Stimulated activated CD8-positive, alpha-beta memory T cell treated with anti-CD3 and anti-CD28 coated beads, Interleukin-12 subunit alpha, Interleukin-12 subunit beta, amount 100 ng/mL, for 24 hours (primary cell): ENCODE data around the gene COQ9.
"Not testable (repeated sequence)": the region's sequence is repeated elsewhere in the genome, so short reads cannot be mapped to it uniquely, and the experiment has no call there.

Experiments
- DNase-seq: peaks from one replicate; pipeline ENCODE4 v3.0.0-alpha.2; 2020; ENCODE audit errors: extremely low read depth

The COQ9 gene

GRCh38 chr16:57485091-57485915 is 38.0 kb downstream of the COQ9 start:
- DNase-seq: no peak

- DNase-seq: peak; percentile 62
Observed at GRCh38 chr16:57485916-57486857, 38.9 kb downstream of the COQ9 start, which contains the start of gene DOK4. TSS of gene DOK4 (minus strand) at chr16:57486493. CDS start at chr16:57479507, 6,986 bp downstream.

GRCh38 chr16:57486858-57487834 is 39.9 kb downstream of the COQ9 start:
- DNase-seq: no peak

- DNase-seq: no peak
Observed at GRCh38 chr16:57489229-57489628, 42.0 kb downstream of the COQ9 start.

- DNase-seq: no peak
Observed at GRCh38 chr16:57493767-57494166, 46.5 kb downstream of the COQ9 start.

- DNase-seq: no peak
Observed at GRCh38 chr16:57497121-57497520, 49.8 kb downstream of the COQ9 start.

- DNase-seq: no peak
Observed at GRCh38 chr16:57498031-57498430, 50.8 kb downstream of the COQ9 start.

GRCh38 chr16:57499941-57500340 is 52.7 kb downstream of the COQ9 start:
- DNase-seq: not testable (repeated sequence)

GRCh38 chr16:57500578-57501111 is 53.4 kb downstream of the COQ9 start:
- DNase-seq: no peak

GRCh38 chr16:57501492-57501891 is 54.2 kb downstream of the COQ9 start:
- DNase-seq: no peak

- DNase-seq: no peak
Observed at GRCh38 chr16:57502048-57502775, 54.9 kb downstream of the COQ9 start.

GRCh38 chr16:57503366-57503765 is 56.1 kb downstream of the COQ9 start:
- DNase-seq: no peak

- no peak for DNase-seq
Observed at GRCh38 chr16:57504001-57504400, 56.7 kb downstream of the COQ9 start.

GRCh38 chr16:57504491-57504890 is 57.2 kb downstream of the COQ9 start:
- DNase-seq: no peak

GRCh38 chr16:57505169-57505568 is 57.9 kb downstream of the COQ9 start:
- DNase-seq: no peak

GRCh38 chr16:57507136-57508034 is 60.1 kb downstream of the COQ9 start:
- DNase-seq: no peak

- no peak for DNase-seq
Observed at GRCh38 chr16:57508035-57508425, 60.8 kb downstream of the COQ9 start.

GRCh38 chr16:57509231-57509923 is 62.1 kb downstream of the COQ9 start:
- DNase-seq: no peak
